GOT3 (cell line): ENCODE measurements around the gene TMEM218.

ENCODE experiments used
- DNase-seq: peaks from one replicate; lab custom pipeline; 2025; ENCODE audit warnings: mixed read lengths; lab: John Stamatoyannopoulos, UW

The TMEM218 gene

GRCh38 chr11:125055107-125055715, 56.2 kb downstream of the TMEM218 start:
- DNase-seq = no peak

- DNase-seq = no peak
Observed at GRCh38 chr11:125053167-125053566, 58.3 kb downstream of the TMEM218 start.

- no peak for DNase-seq
Observed at GRCh38 chr11:125052047-125052446, 59.4 kb downstream of the TMEM218 start.

GRCh38 chr11:125049164-125049792, 62.1 kb downstream of the TMEM218 start:
- DNase-seq = no peak
